NCI-H82 (cell line): ENCODE measurements around the gene REEP2.
A peak's percentile ranks its signal among the peaks of the same experiment; 100 is the strongest.
"Not testable (repeated sequence)": the region's sequence is repeated elsewhere in the genome, so short reads cannot be mapped to it uniquely, and the experiment has no call there.

Source experiments
- DNase-seq: peaks from one replicate; lab custom pipeline; 2025; lab: John Stamatoyannopoulos, UW

REEP2 gene

DNA sequence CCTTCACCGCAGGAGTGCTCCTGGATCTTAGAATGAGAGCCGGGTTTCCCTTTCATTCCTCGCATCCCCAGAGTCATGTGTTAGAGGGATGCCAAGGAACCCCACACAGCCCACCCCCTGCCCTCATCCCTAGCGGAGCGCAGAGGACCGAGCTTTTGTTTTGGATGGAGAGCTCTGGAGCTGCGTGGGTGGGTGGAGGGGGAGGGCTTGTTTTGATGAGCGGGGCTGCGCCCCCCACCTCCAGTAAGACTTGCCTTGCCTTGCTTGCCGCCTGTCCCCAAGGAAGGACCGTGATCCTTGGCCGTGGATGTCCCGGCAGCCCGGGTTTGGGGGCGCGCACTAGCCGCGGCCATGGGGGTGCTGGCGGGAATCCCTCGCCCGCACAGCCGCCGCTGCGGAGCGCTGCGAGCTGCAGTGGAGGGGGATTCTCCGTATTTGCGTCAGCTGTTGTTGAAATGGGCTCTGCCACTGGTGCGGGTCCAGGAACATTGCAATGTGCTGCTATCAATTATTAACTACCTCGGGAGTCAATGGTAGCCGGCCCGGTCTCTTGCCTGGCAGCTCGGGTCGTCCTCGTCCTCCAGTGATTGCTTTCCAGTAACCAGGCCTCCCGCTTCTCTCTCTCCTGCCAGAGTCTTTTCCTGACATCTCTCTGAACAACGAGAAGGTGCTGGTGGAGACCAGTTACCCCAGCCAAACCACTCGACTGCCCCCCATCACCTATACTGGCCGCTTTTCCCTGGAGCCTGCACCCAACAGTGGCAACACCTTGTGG, 27.5 kb downstream of the REEP2 start:
- no peak for DNase-seq

DNA sequence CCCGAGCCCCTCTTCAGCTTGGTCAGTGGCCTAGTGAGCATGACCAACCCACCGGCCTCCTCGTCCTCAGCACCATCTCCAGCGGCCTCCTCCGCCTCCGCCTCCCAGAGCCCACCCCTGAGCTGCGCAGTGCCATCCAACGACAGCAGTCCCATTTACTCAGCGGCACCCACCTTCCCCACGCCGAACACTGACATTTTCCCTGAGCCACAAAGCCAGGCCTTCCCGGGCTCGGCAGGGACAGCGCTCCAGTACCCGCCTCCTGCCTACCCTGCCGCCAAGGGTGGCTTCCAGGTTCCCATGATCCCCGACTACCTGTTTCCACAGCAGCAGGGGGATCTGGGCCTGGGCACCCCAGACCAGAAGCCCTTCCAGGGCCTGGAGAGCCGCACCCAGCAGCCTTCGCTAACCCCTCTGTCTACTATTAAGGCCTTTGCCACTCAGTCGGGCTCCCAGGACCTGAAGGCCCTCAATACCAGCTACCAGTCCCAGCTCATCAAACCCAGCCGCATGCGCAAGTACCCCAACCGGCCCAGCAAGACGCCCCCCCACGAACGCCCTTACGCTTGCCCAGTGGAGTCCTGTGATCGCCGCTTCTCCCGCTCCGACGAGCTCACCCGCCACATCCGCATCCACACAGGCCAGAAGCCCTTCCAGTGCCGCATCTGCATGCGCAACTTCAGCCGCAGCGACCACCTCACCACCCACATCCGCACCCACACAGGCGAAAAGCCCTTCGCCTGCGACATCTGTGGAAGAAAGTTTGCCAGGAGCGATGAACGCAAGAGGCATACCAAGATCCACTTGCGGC, 28.2 kb downstream of the REEP2 start:
- DNase-seq, result no peak

DNA sequence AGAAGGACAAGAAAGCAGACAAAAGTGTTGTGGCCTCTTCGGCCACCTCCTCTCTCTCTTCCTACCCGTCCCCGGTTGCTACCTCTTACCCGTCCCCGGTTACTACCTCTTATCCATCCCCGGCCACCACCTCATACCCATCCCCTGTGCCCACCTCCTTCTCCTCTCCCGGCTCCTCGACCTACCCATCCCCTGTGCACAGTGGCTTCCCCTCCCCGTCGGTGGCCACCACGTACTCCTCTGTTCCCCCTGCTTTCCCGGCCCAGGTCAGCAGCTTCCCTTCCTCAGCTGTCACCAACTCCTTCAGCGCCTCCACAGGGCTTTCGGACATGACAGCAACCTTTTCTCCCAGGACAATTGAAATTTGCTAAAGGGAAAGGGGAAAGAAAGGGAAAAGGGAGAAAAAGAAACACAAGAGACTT, 28.9 kb downstream of the REEP2 start:
- DNase-seq, result no peak

DNA sequence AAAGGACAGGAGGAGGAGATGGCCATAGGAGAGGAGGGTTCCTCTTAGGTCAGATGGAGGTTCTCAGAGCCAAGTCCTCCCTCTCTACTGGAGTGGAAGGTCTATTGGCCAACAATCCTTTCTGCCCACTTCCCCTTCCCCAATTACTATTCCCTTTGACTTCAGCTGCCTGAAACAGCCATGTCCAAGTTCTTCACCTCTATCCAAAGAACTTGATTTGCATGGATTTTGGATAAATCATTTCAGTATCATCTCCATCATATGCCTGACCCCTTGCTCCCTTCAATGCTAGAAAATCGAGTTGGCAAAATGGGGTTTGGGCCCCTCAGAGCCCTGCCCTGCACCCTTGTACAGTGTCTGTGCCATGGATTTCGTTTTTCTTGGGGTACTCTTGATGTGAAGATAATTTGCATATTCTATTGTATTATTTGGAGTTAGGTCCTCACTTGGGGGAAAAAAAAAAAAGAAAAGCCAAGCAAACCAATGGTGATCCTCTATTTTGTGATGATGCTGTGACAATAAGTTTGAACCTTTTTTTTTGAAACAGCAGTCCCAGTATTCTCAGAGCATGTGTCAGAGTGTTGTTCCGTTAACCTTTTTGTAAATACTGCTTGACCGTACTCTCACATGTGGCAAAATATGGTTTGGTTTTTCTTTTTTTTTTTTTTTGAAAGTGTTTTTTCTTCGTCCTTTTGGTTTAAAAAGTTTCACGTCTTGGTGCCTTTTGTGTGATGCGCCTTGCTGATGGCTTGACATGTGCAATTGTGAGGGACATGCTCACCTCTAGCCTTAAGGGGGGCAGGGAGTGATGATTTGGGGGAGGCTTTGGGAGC, 29.5 kb downstream of the REEP2 start:
- no peak for DNase-seq

DNA sequence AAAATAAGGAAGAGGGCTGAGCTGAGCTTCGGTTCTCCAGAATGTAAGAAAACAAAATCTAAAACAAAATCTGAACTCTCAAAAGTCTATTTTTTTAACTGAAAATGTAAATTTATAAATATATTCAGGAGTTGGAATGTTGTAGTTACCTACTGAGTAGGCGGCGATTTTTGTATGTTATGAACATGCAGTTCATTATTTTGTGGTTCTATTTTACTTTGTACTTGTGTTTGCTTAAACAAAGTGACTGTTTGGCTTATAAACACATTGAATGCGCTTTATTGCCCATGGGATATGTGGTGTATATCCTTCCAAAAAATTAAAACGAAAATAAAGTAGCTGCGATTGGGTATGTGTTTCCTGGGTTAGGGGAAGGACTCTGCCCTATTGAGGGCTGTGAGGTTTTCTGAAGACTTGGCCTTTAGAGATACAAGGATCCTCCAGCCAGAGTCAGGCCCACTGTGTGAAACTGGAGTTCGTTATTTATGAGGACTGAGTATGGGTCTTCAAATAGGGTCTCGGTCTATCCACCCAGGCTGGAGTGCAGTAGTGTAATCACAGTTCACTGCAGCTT, 30.2 kb downstream of the REEP2 start:
- no peak for DNase-seq

DNA sequence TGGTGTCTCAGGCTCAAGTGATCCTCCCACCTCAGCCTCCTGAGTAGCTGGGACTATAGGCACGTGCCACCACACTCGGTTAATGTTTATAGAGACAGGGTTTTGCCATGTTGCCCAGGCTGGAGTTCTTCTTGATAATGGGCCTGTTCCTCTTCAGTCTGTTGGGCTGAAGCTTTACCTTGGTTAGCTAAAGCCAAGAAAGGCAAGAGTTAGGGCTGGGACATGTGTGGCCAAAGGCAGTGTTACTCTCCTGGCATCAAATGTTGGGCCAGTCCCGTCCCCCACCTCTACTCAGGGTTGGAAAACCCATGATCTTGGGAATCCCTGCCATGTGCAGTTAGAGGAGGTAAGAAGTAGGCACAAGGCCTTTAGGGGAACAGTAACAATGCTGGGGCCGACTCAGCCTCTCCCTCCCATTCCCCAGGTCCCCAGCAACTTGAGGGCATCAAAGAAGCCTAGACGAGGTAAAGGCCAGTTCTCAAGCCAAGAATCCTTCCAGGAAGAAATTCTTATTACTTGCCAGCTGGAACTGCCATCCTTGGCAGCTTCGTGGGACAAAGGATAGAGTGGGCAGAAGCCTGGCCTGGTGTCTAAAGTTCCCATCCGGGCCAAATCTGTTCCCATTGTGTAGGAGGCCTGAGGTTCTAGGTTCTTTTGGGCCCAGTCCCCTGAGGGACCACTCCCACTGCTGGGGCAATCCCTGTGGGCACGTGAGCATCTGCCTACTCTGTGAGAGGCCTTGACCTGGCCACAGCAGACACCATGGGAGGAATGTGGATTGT, 30.9 kb downstream of the REEP2 start:
- no peak for DNase-seq

DNA sequence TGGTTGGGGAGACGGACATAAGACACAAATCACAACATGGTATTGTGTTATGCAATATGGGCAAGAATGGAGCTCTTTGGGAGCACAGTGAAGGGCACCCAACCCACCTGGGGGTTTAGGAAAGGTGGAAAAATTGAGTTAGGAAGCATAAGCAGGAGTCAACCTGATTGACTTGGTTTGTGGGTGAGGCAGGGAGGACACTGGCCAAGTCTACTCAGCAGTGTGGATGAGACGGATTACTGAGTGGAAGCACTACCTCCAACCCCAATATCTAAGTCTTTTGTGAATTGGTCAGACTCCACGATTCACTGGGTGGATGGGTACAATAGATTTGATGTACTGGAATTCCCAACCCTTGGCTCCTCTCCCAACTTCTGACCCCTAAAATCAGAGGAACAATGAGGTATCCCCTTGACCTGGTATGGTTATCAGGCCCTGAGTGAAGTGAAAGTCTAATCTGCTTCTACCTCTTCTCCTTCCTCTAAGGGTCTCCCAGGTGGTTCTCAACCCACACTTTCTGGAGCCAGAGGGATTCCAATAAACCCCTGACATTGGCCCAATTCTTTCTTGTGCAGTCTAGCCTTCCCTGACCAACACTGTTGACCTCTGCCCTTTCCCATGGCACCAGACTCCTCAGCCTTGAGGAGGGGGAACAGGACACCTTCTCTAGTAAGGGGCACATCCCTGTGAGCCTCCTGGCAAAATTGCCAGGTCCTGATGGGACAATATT, 31.6 kb downstream of the REEP2 start:
- no peak for DNase-seq

DNA sequence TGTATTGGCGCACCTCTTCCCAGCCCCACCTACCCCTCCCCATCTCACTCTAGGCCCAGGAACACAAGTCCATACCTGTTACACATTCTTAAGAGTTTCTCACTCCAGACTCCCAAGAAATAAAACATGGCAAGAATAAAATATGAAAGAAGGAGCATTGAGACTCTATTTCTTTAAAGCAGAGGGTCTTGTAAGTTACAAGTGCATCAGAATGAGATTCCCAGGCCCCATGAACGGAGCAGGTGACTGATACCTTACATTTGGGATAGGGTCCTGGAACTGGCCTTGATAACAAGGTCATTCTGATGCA, 32.1 kb downstream of the REEP2 start:
- no peak for DNase-seq

DNA sequence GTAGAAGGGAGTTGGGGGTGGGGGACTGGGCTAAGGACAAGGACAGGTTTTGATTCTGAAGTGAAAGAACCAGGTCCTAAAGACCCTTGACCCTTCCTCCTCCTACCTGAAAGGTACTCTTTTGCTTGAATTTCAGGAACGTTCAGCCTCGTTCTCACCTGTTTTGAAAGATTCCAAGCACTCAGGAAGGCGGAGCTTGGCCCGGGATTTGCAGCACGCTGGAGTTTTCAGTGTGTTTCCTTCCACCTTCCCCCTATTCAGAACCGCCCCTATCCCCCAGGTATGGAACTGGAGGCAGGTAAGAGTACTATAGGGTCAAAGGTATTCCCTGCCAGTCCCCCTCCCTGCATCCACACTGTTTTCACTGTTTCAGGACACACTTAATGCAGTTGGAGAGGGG, 33.5 kb downstream of the REEP2 start:
- no peak for DNase-seq

DNA sequence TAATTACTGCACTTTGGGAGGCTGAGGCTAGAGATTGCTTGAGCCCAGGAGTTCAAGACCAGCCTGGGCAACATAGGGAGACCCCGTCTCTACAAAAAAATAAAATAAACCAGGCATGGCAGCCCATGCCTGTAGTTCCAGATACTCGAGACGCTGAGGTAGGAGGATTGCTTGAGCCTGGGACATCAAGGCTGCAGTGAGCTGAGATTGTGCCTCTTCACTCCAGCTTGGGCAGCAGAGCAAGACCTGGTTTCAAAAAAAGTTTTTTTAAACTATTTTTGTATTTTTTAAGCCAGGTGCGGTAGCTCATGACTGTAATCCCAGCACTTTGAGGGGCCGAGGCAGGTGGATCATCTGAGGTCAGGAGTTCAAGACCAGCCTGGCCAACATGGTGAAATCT, 34.3 kb downstream of the REEP2 start:
- DNase-seq, result not testable (repeated sequence)

DNA sequence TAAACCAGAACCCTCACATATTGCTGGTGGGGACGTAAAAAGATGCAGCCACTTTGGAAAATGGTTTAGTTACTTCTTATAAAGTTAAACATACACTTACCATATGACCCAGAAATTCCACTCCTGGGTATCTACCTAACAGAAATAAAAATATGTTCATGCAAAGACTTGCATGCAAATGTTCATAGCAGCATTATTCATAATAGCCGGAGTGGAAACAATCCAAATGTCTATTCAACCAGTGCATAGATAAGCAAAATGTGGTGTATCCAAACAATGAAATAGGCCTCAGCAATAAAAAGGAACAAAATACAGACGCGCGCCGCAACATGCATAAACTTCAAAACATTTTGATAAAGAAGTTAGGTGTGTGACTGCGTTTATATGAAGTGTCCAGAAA, 38.1 kb downstream of the REEP2 start:
- no peak for DNase-seq

DNA sequence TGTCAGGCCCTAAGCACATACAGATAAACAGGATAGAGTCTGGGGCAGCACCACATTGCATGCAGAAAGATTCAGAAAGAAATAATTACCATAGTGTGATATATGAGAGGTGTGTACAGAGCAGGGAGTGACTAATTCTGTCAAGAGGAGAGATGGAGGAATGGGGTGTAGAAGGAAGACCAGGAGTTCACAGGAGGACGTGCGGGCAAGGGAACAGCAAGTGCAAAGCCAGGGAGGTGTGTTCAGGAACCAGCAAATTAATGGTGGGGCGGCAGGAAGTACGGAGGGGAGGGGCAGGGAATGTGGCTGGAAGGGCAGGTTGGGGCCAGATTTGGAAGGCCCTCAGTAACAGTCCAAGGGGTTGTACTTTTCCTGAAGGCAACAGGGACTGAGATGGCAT, 43.8 kb downstream of the REEP2 start:
- DNase-seq, result no peak

DNA sequence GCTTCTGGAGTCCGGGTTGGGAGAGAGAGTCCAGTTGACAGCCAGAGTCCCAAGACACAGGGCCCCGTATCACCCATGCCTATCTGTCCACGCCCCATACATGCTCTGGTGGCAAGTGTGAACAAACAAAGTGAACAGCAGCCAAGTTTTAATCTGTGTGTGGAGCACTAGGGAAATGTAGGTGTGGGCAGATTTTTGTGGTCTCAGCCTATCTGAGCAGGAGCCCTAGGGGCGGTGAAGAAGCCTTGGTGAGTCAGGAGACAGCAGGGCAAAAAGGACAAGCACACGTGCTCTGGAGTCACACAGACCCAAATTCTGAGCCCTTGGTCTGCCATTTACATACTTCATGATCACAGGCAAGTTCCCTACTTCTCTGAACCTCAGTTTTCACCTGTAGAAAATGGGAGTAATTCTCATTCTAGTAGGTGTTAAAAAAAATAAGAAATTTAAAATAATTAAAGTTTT, 49.7 kb downstream of the REEP2 start:
- no peak for DNase-seq

DNA sequence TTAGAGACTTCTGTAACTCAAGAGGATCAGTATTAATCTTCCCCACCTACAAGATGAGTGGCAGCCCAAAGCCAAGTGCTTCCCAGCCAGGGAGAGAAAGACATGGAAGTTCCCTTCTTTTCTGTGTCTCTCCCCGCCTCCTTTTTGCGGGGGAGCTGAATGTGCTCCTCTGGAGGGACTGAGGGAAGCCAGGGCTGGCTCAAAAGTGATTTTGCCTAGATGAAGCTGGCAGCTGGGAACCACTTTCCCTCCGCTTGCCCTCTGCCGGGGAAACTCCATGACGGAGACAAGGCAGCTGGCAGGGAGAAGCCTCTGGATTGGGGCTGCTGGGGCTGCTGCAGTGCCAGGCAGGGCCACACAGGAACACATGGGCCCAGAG, 50.8 kb downstream of the REEP2 start:
- peak; percentile 15 for DNase-seq

DNA sequence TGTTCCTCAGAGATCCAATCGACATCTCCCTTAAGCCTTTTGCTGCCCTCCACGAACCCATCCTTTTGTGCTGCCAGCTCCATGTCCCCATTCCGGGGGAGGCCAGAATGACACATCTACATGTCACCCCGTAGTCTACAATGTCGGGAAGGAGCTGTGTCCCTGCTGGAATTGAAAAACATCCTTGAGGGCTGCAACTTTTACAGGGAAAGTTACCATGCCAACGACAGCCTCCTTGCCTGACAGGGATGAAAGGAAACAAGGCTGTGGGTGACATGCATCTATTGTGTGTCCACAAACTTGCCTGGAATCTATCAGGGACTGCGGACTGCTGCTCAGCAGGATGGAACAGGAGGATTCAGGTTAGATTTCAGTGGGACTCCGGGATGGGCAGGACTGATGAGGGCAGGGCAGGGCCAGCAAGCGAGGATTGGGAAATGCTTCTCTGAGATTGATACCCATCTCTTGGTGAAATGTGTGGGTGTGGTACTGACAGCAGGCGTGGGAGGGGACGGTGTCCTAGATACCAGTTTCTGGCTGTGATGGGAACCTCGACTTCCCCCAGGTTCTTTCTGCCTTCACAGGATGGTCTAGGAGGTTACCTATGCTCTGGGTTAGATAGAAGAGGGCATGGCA, 51.9 kb downstream of the REEP2 start:
- no peak for DNase-seq

DNA sequence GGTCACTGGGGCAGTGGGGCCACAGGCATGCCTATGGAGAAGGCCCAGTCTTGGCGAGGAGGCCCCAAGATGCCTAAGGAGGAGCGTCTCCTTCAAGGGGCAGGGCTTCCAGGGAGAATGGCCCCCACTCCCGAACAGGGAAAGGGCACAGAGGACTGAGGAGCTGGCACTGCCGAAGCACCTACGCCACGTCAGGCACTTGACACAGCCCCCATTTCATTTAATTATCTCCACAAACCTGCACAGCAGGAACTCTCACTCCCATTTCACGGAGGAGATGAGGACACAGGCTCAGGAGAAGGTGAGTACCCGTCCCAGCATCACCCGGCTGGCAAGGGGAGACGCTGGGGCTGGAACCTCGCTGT, 52.4 kb downstream of the REEP2 start:
- no peak for DNase-seq

DNA sequence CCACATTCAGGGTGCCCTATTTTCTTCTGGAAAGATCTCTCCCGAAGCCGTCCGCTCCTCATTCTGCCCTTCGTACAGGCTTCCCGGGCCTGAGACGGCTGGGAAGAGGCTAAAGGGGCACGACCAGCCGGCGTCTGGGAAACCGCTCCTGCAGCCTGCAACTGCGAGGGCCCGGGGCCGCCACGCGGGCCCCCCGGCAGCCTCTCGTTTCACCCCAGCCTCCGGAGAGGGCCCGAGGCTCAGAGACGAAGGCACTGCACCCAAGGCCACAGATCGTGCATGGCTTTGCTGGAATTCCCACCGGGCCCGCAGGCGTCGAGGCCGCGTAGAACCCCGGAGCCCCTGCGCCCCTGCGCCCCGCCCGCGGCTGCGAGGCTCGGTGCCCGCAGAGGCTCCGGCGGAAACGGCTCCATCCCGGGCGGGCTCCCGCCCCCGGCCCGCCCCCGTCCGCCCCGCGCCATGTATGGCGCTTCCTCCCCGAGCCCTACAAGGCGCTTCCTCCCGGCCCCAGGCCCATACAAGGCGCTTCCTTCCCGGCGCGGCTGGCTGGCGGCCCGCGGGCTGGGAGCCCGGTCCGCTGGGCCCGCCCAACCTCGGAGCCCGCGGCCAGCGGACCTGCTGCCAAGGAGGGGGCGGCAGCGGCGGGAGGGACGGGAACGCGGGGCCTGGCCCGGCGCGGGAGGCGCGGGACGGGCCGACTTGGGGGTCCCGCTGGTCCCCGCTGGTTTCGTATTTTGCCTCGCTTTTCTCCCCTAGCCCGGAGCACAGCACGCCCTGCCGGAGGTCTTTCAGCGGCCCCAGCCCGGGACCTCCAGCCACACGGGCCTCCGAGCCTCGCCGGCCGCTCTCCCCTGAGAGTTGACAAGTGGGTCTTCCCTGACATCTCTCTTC, 53.1 kb downstream of the REEP2 start:
- peak; percentile 89 for DNase-seq

DNA sequence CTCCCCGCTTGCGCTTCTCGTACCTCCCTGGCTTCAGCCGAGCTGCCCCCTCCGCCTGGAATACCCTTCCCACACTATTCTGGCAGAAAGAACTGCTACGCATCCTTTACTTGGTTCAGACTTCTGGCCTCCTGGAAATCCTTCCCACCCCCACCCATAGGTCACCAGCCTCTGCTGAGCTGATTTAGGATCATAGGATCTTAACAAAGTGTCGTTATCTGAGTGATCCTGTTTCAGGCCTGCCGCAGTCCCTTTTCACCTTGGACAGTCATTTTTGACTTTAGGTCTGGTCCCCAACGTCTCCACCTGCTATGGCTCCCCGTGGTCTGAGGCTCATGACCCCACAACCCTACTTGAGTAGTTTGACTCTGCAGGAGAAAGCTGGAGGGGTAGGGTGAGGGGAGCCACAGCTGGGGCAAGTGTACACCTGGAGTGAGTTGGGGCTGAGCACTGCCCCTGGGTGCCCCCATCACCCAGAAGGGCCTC, 53.7 kb downstream of the REEP2 start:
- DNase-seq, result peak; percentile 49

DNA sequence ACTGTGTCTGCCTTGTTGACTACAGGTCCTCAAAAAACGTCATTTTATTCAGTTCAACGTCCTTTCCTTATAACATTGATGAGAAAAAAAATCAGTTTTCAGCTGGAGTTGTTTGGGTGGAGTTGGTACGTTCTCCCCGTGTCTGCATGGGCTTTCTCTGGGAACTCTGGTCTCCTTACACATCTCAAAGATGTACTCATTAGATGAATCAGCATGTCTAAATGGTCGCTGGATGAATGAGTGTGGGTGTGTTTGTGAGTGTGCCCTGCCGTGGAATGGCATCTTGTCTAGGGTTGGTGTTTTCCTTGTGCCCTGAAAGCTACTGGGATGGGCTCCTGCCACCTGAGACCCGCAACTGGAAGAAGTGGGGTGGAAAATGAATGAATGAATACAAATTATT, 56.5 kb downstream of the REEP2 start:
- DNase-seq, result no peak
